HepG2 (cell line): ENCODE data around the gene ARL6IP4. TPM values are rescaled to one million over a fixed set of nuclear protein-coding genes. Genes with fewer than 3 reads are reported as not detected.
A peak's percentile ranks its signal among the peaks of the same experiment; 100 is the strongest.

ENCODE experiments used
- FOXM1 ChIP-seq: sonication (generic); formaldehyde crosslinking; IDR thresholded peaks from 2 replicates; pipeline ENCODE4 v1.5.0; 2020; ENCODE audit warnings: missing genetic modification reagents
- GFI1 ChIP-seq: sonication (generic); formaldehyde crosslinking; IDR thresholded peaks from 2 replicates; pipeline ENCODE4 v1.5.0; 2020; ENCODE audit warnings: missing genetic modification reagents, mild to moderate bottlenecking, borderline replicate concordance
- KLF11 ChIP-seq: IDR thresholded peaks from 2 replicates; pipeline ENCODE4 v1.6.1; 2016; ENCODE audit warnings: missing compliant biosample characterization
- MBD4 ChIP-seq: IDR thresholded peaks from 2 replicates; pipeline ENCODE4 v1.6.1; 2012; ENCODE audit warnings: low read length, inconsistent platforms, borderline replicate concordance
- SAFB2 ChIP-seq: sonication (generic); formaldehyde crosslinking; IDR thresholded peaks from 2 replicates; pipeline ENCODE4 v1.5.1; 2020; ENCODE audit warnings: missing genetic modification reagents, low read depth, mild to moderate bottlenecking, borderline replicate concordance
- SRY ChIP-seq: sonication (generic); formaldehyde crosslinking; IDR thresholded peaks from 2 replicates; pipeline ENCODE4 v1.8.0; 2022; ENCODE audit warnings: mild to moderate bottlenecking, missing genetic modification reagents
- SSRP1 ChIP-seq: IDR thresholded peaks from 2 replicates; pipeline ENCODE4 v1.6.1; 2016; ENCODE audit warnings: control low read depth
- ZBTB21 ChIP-seq: sonication (generic); formaldehyde crosslinking; IDR thresholded peaks from 2 replicates; pipeline ENCODE4 v1.4.0; 2020; ENCODE audit warnings: missing genetic modification reagents
- ZFP36L2 ChIP-seq: sonication (generic); formaldehyde crosslinking; IDR thresholded peaks from 2 replicates; pipeline ENCODE4 v1.4.0; 2020; ENCODE audit warnings: missing genetic modification reagents
- ZNF326 ChIP-seq: sonication (generic); formaldehyde crosslinking; IDR thresholded peaks from 2 replicates; pipeline ENCODE4 v1.4.0; 2020; ENCODE audit warnings: missing genetic modification reagents, borderline replicate concordance
- ZNF562 ChIP-seq: sonication (generic); formaldehyde crosslinking; IDR thresholded peaks from 2 replicates; pipeline ENCODE4 v1.8.0; 2022; ENCODE audit warnings: missing genetic modification reagents, borderline replicate concordance
- ZNF605 ChIP-seq: sonication (generic); formaldehyde crosslinking; IDR thresholded peaks from 2 replicates; pipeline ENCODE4 v1.8.0; 2022; ENCODE audit warnings: mild to moderate bottlenecking, missing genetic modification reagents
- ZNF709 ChIP-seq: sonication (generic); formaldehyde crosslinking; IDR thresholded peaks from 2 replicates; pipeline ENCODE4 v1.5.0; 2020; ENCODE audit warnings: mild to moderate bottlenecking, missing genetic modification reagents
- ZNF724P ChIP-seq: sonication (generic); formaldehyde crosslinking; IDR thresholded peaks from 2 replicates; pipeline ENCODE4 v1.8.0; 2022; ENCODE audit warnings: missing genetic modification reagents, borderline replicate concordance
- ZNF746 ChIP-seq: sonication (generic); formaldehyde crosslinking; IDR thresholded peaks from 2 replicates; pipeline ENCODE4 v1.8.0; 2022; ENCODE audit warnings: mild to moderate bottlenecking, missing genetic modification reagents
- ZNF761 ChIP-seq: sonication (generic); formaldehyde crosslinking; conservative IDR thresholded peaks from 2 replicates; pipeline ENCODE4 v1.4.0; 2020; ENCODE audit warnings: mild to moderate bottlenecking, missing genetic modification reagents
- ZNF780A ChIP-seq: sonication (generic); formaldehyde crosslinking; IDR thresholded peaks from 2 replicates; pipeline ENCODE4 v1.8.0; 2022; ENCODE audit warnings: mild to moderate bottlenecking, missing genetic modification reagents, moderate library complexity
- polyA plus RNA-seq, 8 experiments: library from polyadenylated mRNA; depleted of rRNA in 3 of 8; stranded (reverse) in 7 of 8; unstranded in 1 of 8; fragments of >200 nt; fragmentation: Illumina TruSeq in 4 of 8; extraction: Trizol in 4 of 8; gene quantifications; 2 replicates each; pipeline versions ENCODE4 v1.2.1 to v1.2.3, GENCODE V29; 2011 to 2016; ENCODE audit warnings: low read depth in 4 of 8, missing spikeins in 1 of 8, mixed read lengths in 1 of 8; ENCODE audit not compliant: insufficient read depth in 1 of 8
- total RNA-seq, 5 experiments: library from RNA; depleted of rRNA; stranded (reverse); fragments of >200 nt; fragmentation: Illumina TruSeq; extraction: Trizol; gene quantifications; 2 replicates each; pipeline ENCODE4 v1.2.3, GENCODE V29; 2016; ENCODE audit warnings: low read depth in 1 of 5
- TF ChIP-seq, protein P1 (sequence below): sonication (generic); formaldehyde crosslinking; IDR thresholded peaks from 2 replicates; pipeline ENCODE4 v1.4.0; 2020; ENCODE audit warnings: missing genetic modification reagents
- TF ChIP-seq, protein P2 (sequence below): sonication (generic); formaldehyde crosslinking; IDR thresholded peaks from 2 replicates; pipeline ENCODE4 v1.8.0; 2022; ENCODE audit warnings: mild to moderate bottlenecking, missing genetic modification reagents, moderate library complexity
- TF ChIP-seq, protein P3 (sequence below): sonication (generic); formaldehyde crosslinking; IDR thresholded peaks from 2 replicates; pipeline ENCODE4 v1.5.0; 2020; ENCODE audit warnings: mild to moderate bottlenecking, low read depth, missing genetic modification reagents, borderline replicate concordance
- TF ChIP-seq, protein P4 (sequence below): sonication (generic); formaldehyde crosslinking; IDR thresholded peaks from 2 replicates; pipeline ENCODE4 v1.5.0; 2020; ENCODE audit warnings: missing genetic modification reagents, mild to moderate bottlenecking, borderline replicate concordance
- TF ChIP-seq, protein P5 (sequence below): sonication (generic); formaldehyde crosslinking; IDR thresholded peaks from 2 replicates; pipeline ENCODE4 v1.5.0; 2020; ENCODE audit warnings: missing genetic modification reagents
- TF ChIP-seq, protein P6 (sequence below): sonication (generic); formaldehyde crosslinking; IDR thresholded peaks from 2 replicates; pipeline ENCODE4 v1.4.0; 2020; ENCODE audit warnings: missing genetic modification reagents, borderline replicate concordance

The ARL6IP4 gene
- total and polyA plus RNA-seq, 2 of the 13 experiments (the other 11 are each of a cell fraction or from before 2014, with no cell fraction given), result 155 to 220 TPM

DNA sequence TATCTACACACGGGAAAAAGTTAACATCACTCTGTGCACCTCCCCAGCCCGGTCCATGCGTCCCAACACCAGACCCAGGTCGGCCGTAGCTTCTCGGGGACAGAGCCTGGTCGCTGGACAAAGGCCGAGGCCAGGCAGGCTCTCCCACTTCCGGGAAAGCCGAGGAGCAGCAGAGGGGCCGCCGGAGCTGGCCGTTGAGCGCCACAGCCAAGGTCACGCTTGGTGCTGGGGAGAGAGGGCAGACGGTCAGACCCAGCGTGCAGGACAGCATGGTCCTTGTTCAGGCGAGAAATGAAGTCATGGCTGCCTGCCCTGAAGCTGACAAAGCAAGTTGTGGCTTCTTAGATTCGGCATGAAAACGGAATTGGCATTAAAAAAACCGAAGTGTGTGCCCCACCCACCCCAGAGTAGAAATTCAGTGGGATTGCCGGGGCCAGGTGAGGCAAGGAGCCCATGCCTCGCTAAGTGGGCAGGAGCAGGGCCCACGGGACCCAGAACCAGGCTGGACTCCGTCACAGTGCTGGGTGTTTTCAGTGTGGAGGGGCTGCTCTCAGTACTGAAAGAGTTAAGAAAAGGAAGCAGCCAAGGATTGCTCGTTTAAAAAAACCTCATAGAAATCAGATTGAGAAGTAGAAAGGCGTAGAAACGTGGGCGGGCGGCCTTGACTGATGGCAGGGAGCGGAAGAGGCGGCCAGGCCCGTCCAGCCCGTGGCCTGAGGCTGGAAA lies 4.3 kb downstream of the ARL6IP4 start (continued):
- 0 out of 2 replicates have a peak, but pooled peaks have one; percentile 36 for TF ChIP-seq SAFB2 (CRISPR knock-in tag)
- TF ChIP-seq ZNF605, result peak; percentile 54; the same call in 1 of the 2 replicates
- TF ChIP-seq ZNF761 (CRISPR knock-in tag), result no peak
- TF ChIP-seq ZFP36L2 (CRISPR knock-in tag), result no peak
- no peak for TF ChIP-seq FOXM1 (CRISPR knock-in tag)
- no peak for TF ChIP-seq ZBTB21 (CRISPR knock-in tag)
- TF ChIP-seq, protein P1, sequence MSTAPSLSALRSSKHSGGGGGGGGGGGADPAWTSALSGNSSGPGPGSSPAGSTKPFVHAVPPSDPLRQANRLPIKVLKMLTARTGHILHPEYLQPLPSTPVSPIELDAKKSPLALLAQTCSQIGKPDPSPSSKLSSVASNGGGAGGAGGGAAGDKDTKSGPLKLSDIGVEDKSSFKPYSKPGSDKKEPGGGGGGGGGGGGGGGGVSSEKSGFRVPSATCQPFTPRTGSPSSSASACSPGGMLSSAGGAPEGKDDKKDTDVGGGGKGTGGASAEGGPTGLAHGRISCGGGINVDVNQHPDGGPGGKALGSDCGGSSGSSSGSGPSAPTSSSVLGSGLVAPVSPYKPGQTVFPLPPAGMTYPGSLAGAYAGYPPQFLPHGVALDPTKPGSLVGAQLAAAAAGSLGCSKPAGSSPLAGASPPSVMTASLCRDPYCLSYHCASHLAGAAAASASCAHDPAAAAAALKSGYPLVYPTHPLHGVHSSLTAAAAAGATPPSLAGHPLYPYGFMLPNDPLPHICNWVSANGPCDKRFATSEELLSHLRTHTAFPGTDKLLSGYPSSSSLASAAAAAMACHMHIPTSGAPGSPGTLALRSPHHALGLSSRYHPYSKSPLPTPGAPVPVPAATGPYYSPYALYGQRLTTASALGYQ (CRISPR knock-in tag), result peak; percentile 25; the same call in 1 of the 2 replicates
- no peak for TF ChIP-seq ZNF724P (CRISPR knock-in tag)
- TF ChIP-seq, protein P2, sequence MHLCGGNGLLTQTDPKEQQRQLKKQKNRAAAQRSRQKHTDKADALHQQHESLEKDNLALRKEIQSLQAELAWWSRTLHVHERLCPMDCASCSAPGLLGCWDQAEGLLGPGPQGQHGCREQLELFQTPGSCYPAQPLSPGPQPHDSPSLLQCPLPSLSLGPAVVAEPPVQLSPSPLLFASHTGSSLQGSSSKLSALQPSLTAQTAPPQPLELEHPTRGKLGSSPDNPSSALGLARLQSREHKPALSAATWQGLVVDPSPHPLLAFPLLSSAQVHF, result no peak
- no peak for TF ChIP-seq ZNF326 (CRISPR knock-in tag)
- TF ChIP-seq ZNF780A (CRISPR knock-in tag), result no peak
- no peak for TF ChIP-seq ZNF562 (CRISPR knock-in tag)
- TF ChIP-seq, protein P3, sequence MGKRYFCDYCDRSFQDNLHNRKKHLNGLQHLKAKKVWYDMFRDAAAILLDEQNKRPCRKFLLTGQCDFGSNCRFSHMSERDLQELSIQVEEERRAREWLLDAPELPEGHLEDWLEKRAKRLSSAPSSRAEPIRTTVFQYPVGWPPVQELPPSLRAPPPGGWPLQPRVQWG (CRISPR knock-in tag), result no peak
- TF ChIP-seq KLF11 (CRISPR knock-in tag), result no peak
- TF ChIP-seq, protein P4, sequence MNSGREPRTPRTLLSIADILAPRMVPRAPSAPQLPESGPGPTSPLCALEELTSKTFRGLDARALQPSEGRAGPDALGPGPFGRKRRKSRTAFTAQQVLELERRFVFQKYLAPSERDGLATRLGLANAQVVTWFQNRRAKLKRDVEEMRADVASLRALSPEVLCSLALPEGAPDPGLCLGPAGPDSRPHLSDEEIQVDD (CRISPR knock-in tag), result no peak
- TF ChIP-seq GFI1 (CRISPR knock-in tag), result peak; percentile 7; the same call in 1 of the 2 replicates
- TF ChIP-seq SSRP1, result no peak
- TF ChIP-seq, protein P5, sequence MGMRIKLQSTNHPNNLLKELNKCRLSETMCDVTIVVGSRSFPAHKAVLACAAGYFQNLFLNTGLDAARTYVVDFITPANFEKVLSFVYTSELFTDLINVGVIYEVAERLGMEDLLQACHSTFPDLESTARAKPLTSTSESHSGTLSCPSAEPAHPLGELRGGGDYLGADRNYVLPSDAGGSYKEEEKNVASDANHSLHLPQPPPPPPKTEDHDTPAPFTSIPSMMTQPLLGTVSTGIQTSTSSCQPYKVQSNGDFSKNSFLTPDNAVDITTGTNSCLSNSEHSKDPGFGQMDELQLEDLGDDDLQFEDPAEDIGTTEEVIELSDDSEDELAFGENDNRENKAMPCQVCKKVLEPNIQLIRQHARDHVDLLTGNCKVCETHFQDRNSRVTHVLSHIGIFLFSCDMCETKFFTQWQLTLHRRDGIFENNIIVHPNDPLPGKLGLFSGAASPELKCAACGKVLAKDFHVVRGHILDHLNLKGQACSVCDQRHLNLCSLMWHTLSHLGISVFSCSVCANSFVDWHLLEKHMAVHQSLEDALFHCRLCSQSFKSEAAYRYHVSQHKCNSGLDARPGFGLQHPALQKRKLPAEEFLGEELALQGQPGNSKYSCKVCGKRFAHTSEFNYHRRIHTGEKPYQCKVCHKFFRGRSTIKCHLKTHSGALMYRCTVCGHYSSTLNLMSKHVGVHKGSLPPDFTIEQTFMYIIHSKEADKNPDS, result no peak
- TF ChIP-seq SRY (CRISPR knock-in tag), result no peak
- no peak for TF ChIP-seq MBD4
- peak; percentile 80 for TF ChIP-seq ZNF709 (CRISPR knock-in tag)
- TF ChIP-seq ZNF746 (CRISPR knock-in tag), result no peak
- TF ChIP-seq, protein P6, sequence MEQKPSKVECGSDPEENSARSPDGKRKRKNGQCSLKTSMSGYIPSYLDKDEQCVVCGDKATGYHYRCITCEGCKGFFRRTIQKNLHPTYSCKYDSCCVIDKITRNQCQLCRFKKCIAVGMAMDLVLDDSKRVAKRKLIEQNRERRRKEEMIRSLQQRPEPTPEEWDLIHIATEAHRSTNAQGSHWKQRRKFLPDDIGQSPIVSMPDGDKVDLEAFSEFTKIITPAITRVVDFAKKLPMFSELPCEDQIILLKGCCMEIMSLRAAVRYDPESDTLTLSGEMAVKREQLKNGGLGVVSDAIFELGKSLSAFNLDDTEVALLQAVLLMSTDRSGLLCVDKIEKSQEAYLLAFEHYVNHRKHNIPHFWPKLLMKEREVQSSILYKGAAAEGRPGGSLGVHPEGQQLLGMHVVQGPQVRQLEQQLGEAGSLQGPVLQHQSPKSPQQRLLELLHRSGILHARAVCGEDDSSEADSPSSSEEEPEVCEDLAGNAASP (CRISPR knock-in tag), result peak; percentile 59; the same call in 1 of the 2 replicates
